B cell (primary cell): Measurements from ENCODE around the gene IRF2BPL.

Source experiments
- CTCF ChIP-seq: fragments of 200-600 bp; IDR thresholded peaks from one replicate; pipeline ENCODE4 v1.8.0; 2022; ENCODE audit warnings: antibody characterized with exemption, mild to moderate bottlenecking
- EZH2 ChIP-seq: IDR thresholded peaks from 2 replicates; pipeline ENCODE4 v1.6.1; 2012; ENCODE audit warnings: borderline replicate concordance, low read depth, mild to moderate bottlenecking, moderate library complexity, low read length; ENCODE audit not compliant: insufficient read depth, poor library complexity, severe bottlenecking

GRCh38 chr14:77039285-77040058 is 11.0 kb upstream of the IRF2BPL start:
- TF ChIP-seq CTCF (no peak), EZH2 (no peak)
